Loucy (cell line): Measurements from ENCODE around the gene KEAP1.
A peak's percentile ranks its signal among the peaks of the same experiment; 100 is the strongest.

Source experiments
- H2AFZ ChIP-seq: fragments of 200-600 bp; sonication (generic); 2 replicates; pipeline ENCODE4 v1.6.0; 2016; ENCODE audit warnings: antibody characterized with exemption, mild to moderate bottlenecking, low read length, moderate library complexity
- H3F3A ChIP-seq: fragments of 200-600 bp; 2 replicates; pipeline ENCODE4 v1.6.0; 2016; ENCODE audit warnings: antibody characterized with exemption, low read depth, mild to moderate bottlenecking
- H3K27me3 ChIP-seq: fragments of 200-600 bp; sonication (generic); 2 replicates; pipeline ENCODE4 v1.6.1; 2014; ENCODE audit warnings: low read length, mild to moderate bottlenecking; ENCODE audit not compliant: insufficient read depth, poor library complexity, severe bottlenecking
- H3K36me3 ChIP-seq: fragments of 200-600 bp; sonication (generic); 2 replicates; pipeline ENCODE4 v1.6.1; 2016; ENCODE audit warnings: low read length; ENCODE audit not compliant: insufficient read depth
- H3K4me1 ChIP-seq: fragments of 200-600 bp; sonication (generic); 2 replicates; pipeline ENCODE4 v1.5.1; 2014; ENCODE audit warnings: low read length, mild to moderate bottlenecking; ENCODE audit not compliant: insufficient read depth, poor library complexity, severe bottlenecking
- H3K4me2 ChIP-seq: fragments of 200-600 bp; sonication (generic); 2 replicates; pipeline ENCODE4 v1.6.0; 2014; ENCODE audit warnings: antibody characterized with exemption, low read length, low read depth, mild to moderate bottlenecking; ENCODE audit not compliant: poor library complexity, severe bottlenecking
- H3K4me3 ChIP-seq: fragments of 200-600 bp; sonication (generic); 2 replicates; pipeline ENCODE4 v1.5.1; 2014; ENCODE audit warnings: low read length, mild to moderate bottlenecking, mixed read lengths; ENCODE audit not compliant: poor library complexity, severe bottlenecking
- H3K79me2 ChIP-seq: fragments of 200-600 bp; sonication (generic); 2 replicates; pipeline ENCODE4 v1.6.1; 2014; ENCODE audit warnings: low read length; ENCODE audit not compliant: insufficient read depth
- H3K9ac ChIP-seq: fragments of 200-600 bp; sonication (generic); 2 replicates; pipeline ENCODE4 v1.6.0; 2014; ENCODE audit warnings: mild to moderate bottlenecking, low read depth, low read length, moderate library complexity; ENCODE audit not compliant: poor library complexity, severe bottlenecking
- H3K9me2 ChIP-seq: fragments of 200-600 bp; sonication (generic); replicated peaks from 2 replicates; pipeline ENCODE4 v1.6.1; 2016; ENCODE audit warnings: low read depth, low read length, mixed read lengths
- H3K9me3 ChIP-seq: fragments of 200-600 bp; sonication (generic); 2 replicates; pipeline ENCODE4 v1.6.1; 2014; ENCODE audit warnings: mild to moderate bottlenecking, antibody characterized with exemption, low read length, low read depth; ENCODE audit not compliant: insufficient read depth
- H4K20me1 ChIP-seq: fragments of 200-600 bp; sonication (generic); 2 replicates; pipeline ENCODE4 v1.6.0; 2014; ENCODE audit warnings: antibody characterized with exemption, low read length, mild to moderate bottlenecking; ENCODE audit not compliant: insufficient read depth, poor library complexity, severe bottlenecking
- EZH2phosphoT487 ChIP-seq: fragments of 200-600 bp; IDR thresholded peaks from 2 replicates; pipeline ENCODE4 v1.6.1; 2018; ENCODE audit warnings: antibody characterized with exemption, mild to moderate bottlenecking, moderate library complexity, borderline replicate concordance
- TF ChIP-seq, protein P1 (sequence below): fragments of 200-600 bp; sonication (generic); conservative IDR thresholded peaks from 2 replicates; pipeline ENCODE4 v1.5.1; 2014; ENCODE audit warnings: mild to moderate bottlenecking, antibody characterized with exemption, low read length

KEAP1 gene

DNA sequence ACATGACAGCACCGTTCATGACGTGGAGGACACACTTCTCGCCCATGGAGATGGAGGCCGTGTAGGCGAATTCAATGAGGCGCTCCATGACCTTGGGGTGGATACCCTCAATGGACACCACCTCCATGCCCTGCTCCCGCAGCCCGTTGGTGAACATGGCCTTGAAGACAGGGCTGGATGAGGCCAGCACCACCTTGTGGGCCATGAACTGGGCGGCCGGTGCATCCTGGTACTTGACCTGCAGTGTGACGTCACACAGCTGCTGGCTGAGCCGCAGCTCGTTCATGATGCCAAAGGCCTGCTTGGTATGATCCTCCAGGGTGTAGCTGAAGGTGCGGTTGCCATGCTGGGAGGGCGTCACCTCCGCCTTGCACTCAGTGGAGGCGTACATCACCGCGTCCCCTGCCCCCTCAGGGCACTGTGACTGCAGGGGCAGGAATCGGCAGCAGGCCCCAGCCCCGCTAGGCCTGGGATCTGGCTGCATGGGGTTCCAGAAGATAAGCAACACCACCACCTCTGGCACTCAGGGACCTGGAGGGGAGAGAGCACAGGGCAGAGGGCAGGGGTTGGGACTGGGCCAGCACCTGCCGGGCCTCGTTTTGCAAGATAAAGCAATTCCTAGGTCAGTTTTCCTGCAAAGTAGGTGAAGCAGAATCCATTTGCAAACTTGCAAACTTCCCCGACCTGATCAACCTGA lies 3.5 kb downstream of the KEAP1 start:
- Histone ChIP-seq H3K36me3 (peaks cover 36% of the 10 kb centered on the region; the same call in 1 of the 2 replicates), H3K9me2 (no peaks in the 10 kb centered on the region), H4K20me1 (peaks cover 48% of the 10 kb centered on the region), H3K4me1 (peaks cover 44% of the 10 kb centered on the region), H3K27me3 (peaks cover 6% of the 10 kb centered on the region), H3K4me3 (peak overlapping the region; percentile 40), H3F3A (no peaks in the 10 kb centered on the region), H3K9me3 (no peaks in the 10 kb centered on the region), H3K4me2 (peak overlapping the region; percentile 95), H3K79me2 (peaks cover 91% of the 10 kb centered on the region), H3K9ac (peak overlapping the region; percentile 99), H2AFZ (no peak overlapping the region)
- no peak for TF ChIP-seq EZH2phosphoT487
- TF ChIP-seq, protein P1, sequence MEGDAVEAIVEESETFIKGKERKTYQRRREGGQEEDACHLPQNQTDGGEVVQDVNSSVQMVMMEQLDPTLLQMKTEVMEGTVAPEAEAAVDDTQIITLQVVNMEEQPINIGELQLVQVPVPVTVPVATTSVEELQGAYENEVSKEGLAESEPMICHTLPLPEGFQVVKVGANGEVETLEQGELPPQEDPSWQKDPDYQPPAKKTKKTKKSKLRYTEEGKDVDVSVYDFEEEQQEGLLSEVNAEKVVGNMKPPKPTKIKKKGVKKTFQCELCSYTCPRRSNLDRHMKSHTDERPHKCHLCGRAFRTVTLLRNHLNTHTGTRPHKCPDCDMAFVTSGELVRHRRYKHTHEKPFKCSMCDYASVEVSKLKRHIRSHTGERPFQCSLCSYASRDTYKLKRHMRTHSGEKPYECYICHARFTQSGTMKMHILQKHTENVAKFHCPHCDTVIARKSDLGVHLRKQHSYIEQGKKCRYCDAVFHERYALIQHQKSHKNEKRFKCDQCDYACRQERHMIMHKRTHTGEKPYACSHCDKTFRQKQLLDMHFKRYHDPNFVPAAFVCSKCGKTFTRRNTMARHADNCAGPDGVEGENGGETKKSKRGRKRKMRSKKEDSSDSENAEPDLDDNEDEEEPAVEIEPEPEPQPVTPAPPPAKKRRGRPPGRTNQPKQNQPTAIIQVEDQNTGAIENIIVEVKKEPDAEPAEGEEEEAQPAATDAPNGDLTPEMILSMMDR, result no peak

DNA sequence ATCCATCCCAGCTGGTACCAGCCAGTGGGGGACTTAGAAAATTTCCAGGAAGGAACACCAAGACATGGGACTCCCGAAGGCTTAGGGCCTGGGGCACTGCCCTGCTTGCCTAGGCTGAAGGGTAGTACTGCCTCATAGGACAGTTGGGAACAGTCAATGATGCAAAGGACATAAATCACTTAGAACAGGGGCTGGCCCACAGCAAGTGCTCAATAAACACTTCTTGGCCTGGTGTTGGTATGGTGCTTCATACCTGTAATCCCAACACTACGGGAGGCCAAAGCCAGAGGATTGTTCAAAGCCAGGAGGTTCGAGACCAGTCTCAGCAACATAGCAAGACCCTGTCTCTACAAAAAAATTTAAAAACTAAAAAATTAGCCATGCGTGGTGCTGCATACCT lies 5.8 kb downstream of the KEAP1 start:
- TF ChIP-seq, protein P1, result no peak
- no peak for TF ChIP-seq EZH2phosphoT487
- peaks cover 82% of the 10 kb centered on the region for H3K79me2 ChIP-seq

DNA sequence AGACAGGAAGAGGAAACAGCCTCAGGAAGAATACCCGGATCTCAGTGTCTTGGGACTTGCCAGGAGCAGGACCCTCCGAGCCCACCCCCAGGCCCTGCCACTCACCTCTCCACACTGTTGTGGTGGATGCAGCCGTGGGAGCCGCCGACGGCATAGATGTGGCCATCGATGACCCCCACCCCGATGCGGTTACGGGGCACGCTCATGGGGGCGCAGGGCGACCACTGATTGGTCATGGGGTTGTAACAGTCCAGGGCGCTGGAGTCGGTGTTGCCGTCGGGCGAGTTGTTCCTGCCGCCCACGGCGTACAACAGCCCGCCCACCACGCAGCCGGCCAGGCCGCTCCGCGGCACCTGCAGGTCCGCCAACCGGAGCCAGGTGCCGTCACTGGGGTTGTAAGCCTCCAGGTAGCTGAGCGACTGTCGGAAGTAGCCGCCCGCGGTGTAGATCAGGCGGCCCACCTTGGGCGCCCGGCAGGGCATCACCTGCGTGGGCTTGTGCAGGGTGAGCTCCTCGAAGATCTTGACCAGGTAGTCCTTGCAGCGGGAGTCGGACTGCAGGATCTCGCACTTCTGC lies 11.6 kb downstream of the KEAP1 start:
- no peak overlapping the region for H3K4me3 ChIP-seq
- peaks cover 53% of the 10 kb centered on the region; the same call in 1 of the 2 replicates for H3K36me3 ChIP-seq
- H3K4me1 ChIP-seq, result no peaks in the 10 kb centered on the region
- no peak overlapping the region for H3K9ac ChIP-seq
- H4K20me1 ChIP-seq, result peaks cover 29% of the 10 kb centered on the region
- H3K27me3 ChIP-seq, result no peaks in the 10 kb centered on the region
- H2AFZ ChIP-seq, result no peak overlapping the region
- TF ChIP-seq, protein P1, result no peak
- no peak for TF ChIP-seq EZH2phosphoT487
- H3F3A ChIP-seq, result no peaks in the 10 kb centered on the region
- no peaks in the 10 kb centered on the region for H3K9me3 ChIP-seq
- peaks cover 58% of the 10 kb centered on the region for H3K79me2 ChIP-seq
- no peaks in the 10 kb centered on the region for H3K9me2 ChIP-seq
- H3K4me2 ChIP-seq, result no peak overlapping the region

More for the DNA sequence above, 5.8 kb downstream of the KEAP1 start:
- no peaks in the 10 kb centered on the region for H3F3A ChIP-seq
- H3K27me3 ChIP-seq, result no peaks in the 10 kb centered on the region
- peaks cover 32% of the 10 kb centered on the region for H3K4me1 ChIP-seq
- H3K4me2 ChIP-seq, result peak overlapping the region; percentile 48
- H3K9me2 ChIP-seq, result no peaks in the 10 kb centered on the region
- H4K20me1 ChIP-seq, result peaks cover 48% of the 10 kb centered on the region
- H3K9me3 ChIP-seq, result no peaks in the 10 kb centered on the region
- H3K4me3 ChIP-seq, result peak overlapping the region; percentile 13
- no peak overlapping the region for H3K9ac ChIP-seq
- peaks cover 42% of the 10 kb centered on the region; the same call in 1 of the 2 replicates for H3K36me3 ChIP-seq
- no peak overlapping the region for H2AFZ ChIP-seq
